Tibial nerve (tissue), 4 donors: Measurements from ENCODE around the gene SMS. TPM values are rescaled to one million over a fixed set of nuclear protein-coding genes. Genes with fewer than 3 reads are reported as not detected.
A peak's percentile ranks its signal among the peaks of the same experiment; 100 is the strongest.

Experiments
- DNase-seq, 2 donors: peaks; one replicate each; pipeline ENCODE4 v3.0.0-alpha.2; 2019; ENCODE audit warnings: low spot score in 2 of 2
- H3K27ac ChIP-seq, 4 donors: fragments of 200-600 bp; sonication (generic) in 3 of 4; one replicate each; pipeline ENCODE4 v1.5.1; 2017 to 2019; ENCODE audit warnings: mild to moderate bottlenecking in 1 of 4
- H3K27me3 ChIP-seq, 2 donors: fragments of 200-600 bp; sonication (generic) in 1 of 2; one replicate each; pipeline versions ENCODE4 v1.5.1 to v1.6.0; 2017 to 2019
- H3K36me3 ChIP-seq, 3 donors: fragments of 200-600 bp; sonication (generic); one replicate each; pipeline ENCODE4 v1.5.1; 2018 to 2019
- H3K4me1 ChIP-seq, 4 donors: fragments of 200-600 bp; sonication (generic) in 3 of 4; one replicate each; pipeline ENCODE4 v1.5.1; 2017 to 2019
- H3K4me3 ChIP-seq, 4 donors: fragments of 200-600 bp; sonication (generic) in 3 of 4; one replicate each; pipeline ENCODE4 v1.5.1; 2017 to 2019; ENCODE audit warnings: mild to moderate bottlenecking in 1 of 4, moderate library complexity in 1 of 4
- H3K9me3 ChIP-seq, 4 donors: fragments of 200-600 bp; sonication (generic) in 3 of 4; one replicate each; pipeline ENCODE4 v1.5.1; 2017 to 2019
- EP300 ChIP-seq, 2 donors: sonication (generic); formaldehyde crosslinking; IDR thresholded peaks; one replicate each; pipeline ENCODE4 v1.6.1; 2017; ENCODE audit warnings: antibody characterized with exemption in 2 of 2, mild to moderate bottlenecking in 1 of 2
- POLR2A ChIP-seq, 2 donors: fragments of 450-650 bp; IDR thresholded peaks; one replicate each; pipeline ENCODE4 v1.6.1; 2017; ENCODE audit warnings: antibody characterized with exemption in 2 of 2, mild to moderate bottlenecking in 2 of 2, moderate library complexity in 2 of 2
- WGBS, 2 donors: methylation state at CpG; one replicate each; pipeline ENCODE4 v1.1.5; 2018; 5-methylcytosine and 5-hydroxymethylcytosine counted together
- total RNA-seq, 4 donors: library from RNA; depleted of rRNA; stranded (reverse); fragments of >200 nt; gene quantifications; one replicate each; pipeline ENCODE4 v1.1.0, GENCODE V29; 2016
- TF ChIP-seq, protein P1 (sequence below), 5 experiments: fragments of 200-600 bp in 3 of 5; fragments of 450-650 bp in 2 of 5; sonication (generic) in 3 of 5; IDR thresholded peaks; one replicate each; pipeline ENCODE4 v1.5.1; 2016 to 2019; ENCODE audit warnings: antibody characterized with exemption in 5 of 5, mild to moderate bottlenecking in 3 of 5, moderate library complexity in 2 of 5

The SMS gene
- total RNA-seq, 4 donors from 2014 or later, result 19.9 to 36.7 (median 24.7) TPM

DNA sequence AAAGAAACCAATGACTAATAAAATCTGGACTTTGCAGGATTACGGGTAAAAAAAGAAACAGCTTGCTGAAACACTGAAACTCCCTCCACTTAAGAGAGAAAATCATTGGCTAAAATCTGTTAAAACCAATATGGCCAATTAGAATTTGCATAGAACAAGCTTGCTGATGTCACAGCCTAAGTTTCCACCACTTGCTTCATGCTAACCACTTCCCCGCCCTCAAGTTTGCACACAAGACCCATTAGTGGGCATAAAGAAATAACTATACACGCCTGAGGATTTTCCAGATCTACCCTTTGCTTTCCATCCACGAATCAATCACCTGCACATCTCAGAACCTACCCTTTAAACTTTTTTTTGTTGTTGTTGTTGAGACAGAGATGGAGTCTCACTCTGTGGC, 48.9 kb downstream of the SMS start:
- WGBS, 2 donors, result 67 to 88% methylated on average over 4 of the region's 4 CpGs
- Histone ChIP-seq H3K9me3 (no peaks in the 10 kb centered on the region), H3K4me3 (no peak overlapping the region), H3K36me3 (peaks cover 0 to 26% (median 0%) of the 10 kb centered on the region in 3 donors), H3K27ac (no peak overlapping the region), H3K4me1 (peaks cover 0 to 6% (median 0%) of the 10 kb centered on the region in 4 donors), H3K27me3 (no peaks in the 10 kb centered on the region)
- TF ChIP-seq, protein P1, sequence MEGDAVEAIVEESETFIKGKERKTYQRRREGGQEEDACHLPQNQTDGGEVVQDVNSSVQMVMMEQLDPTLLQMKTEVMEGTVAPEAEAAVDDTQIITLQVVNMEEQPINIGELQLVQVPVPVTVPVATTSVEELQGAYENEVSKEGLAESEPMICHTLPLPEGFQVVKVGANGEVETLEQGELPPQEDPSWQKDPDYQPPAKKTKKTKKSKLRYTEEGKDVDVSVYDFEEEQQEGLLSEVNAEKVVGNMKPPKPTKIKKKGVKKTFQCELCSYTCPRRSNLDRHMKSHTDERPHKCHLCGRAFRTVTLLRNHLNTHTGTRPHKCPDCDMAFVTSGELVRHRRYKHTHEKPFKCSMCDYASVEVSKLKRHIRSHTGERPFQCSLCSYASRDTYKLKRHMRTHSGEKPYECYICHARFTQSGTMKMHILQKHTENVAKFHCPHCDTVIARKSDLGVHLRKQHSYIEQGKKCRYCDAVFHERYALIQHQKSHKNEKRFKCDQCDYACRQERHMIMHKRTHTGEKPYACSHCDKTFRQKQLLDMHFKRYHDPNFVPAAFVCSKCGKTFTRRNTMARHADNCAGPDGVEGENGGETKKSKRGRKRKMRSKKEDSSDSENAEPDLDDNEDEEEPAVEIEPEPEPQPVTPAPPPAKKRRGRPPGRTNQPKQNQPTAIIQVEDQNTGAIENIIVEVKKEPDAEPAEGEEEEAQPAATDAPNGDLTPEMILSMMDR (IDR thresholded peaks at IDR 0.05), result no peak
- TF ChIP-seq EP300 (IDR thresholded peaks at IDR 0.05) (no peak), POLR2A (IDR thresholded peaks at IDR 0.05) (no peak)
- no peak for DNase-seq

DNA sequence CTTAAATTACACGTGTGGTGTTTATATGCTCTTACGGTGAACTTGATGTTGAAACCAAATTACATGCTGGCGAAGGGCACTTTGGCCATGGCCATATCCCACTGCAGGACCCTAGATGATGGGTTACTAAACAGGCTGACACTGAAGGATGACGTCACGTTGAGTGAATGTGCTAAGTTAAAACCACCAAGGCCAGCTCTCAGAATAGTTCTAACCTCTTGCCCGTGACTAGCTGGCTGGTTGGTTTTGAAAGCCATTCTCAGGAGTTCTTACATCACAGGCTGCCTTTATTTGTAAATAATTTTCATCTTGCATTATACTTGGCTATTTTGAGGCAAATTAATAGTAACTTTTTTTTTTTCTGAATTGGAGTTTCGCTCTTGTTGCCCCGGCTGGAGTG, 50.3 kb downstream of the SMS start:
- Histone ChIP-seq H3K4me3 (no peak overlapping the region), H3K36me3 (peaks cover 0 to 26% (median 0%) of the 10 kb centered on the region in 3 donors), H3K4me1 (no peaks in the 10 kb centered on the region), H3K27me3 (no peaks in the 10 kb centered on the region), H3K27ac (no peak overlapping the region), H3K9me3 (no peaks in the 10 kb centered on the region)
- WGBS, 2 donors, result 80 to 83% methylated on average over 8 of the region's 8 CpGs
- DNase-seq, result no peak
- TF ChIP-seq, protein P1 (IDR thresholded peaks at IDR 0.05), result no peak
- TF ChIP-seq POLR2A (IDR thresholded peaks at IDR 0.05) (no peak), EP300 (IDR thresholded peaks at IDR 0.05) (no peak)

DNA sequence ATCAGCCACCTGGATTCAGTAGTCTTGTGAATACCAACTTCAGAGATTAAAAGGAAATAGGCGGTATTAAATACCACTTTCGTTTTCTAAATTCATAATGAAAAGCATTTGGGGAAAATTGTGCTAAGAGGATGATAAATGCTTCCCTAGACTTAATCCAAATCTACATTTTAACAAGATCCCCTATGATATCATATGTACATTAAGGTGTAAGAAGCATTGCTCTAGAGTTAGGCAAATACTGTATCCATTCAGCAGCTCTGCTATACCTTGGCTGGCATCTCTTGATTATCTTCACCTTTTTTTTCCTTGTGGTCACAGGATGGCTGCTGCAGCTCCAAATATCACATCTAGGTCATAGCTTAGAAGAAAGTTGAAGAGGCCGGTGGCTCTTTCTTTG, 51.0 kb downstream of the SMS start:
- no peak overlapping the region for H3K27ac ChIP-seq
- no peaks in the 10 kb centered on the region for H3K27me3 ChIP-seq
- no peaks in the 10 kb centered on the region for H3K4me1 ChIP-seq
- H3K36me3 ChIP-seq, result peaks cover 0 to 26% (median 0%) of the 10 kb centered on the region in 3 donors
- WGBS, 2 donors, result 86 to 94% methylated on average over 3 of the region's 3 CpGs
- no peak overlapping the region for H3K4me3 ChIP-seq
- H3K9me3 ChIP-seq, result no peaks in the 10 kb centered on the region
- TF ChIP-seq, protein P1 (IDR thresholded peaks at IDR 0.05), result no peak
- TF ChIP-seq POLR2A (IDR thresholded peaks at IDR 0.05), result no peak
- no peak for TF ChIP-seq EP300 (IDR thresholded peaks at IDR 0.05)
- no peak for DNase-seq

DNA sequence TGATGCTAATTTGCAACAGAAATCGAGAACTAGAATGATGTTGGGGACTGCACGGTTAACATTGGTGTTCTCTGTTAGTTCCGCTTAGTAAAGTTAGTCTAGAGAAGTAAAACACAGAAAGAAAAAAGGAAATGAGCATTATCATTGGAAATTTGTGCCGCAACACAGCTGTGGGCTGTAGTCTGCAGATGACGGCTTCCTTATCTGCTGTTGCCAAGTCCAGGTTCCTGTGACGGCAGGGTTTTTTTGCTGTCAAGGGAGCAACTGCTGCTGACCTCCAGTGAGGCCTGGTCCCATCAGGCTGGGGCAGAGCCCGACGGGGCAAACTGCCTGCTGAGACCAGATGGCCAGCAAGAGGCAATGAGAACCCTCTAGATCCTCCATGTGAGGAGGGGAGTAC, 52.8 kb downstream of the SMS start:
- Histone ChIP-seq H3K4me3 (no peak overlapping the region), H3K27me3 (no peaks in the 10 kb centered on the region), H3K4me1 (no peaks in the 10 kb centered on the region), H3K27ac (peak overlapping the region in 1 of 4 donors; percentile 52), H3K9me3 (no peaks in the 10 kb centered on the region), H3K36me3 (peaks cover 0 to 22% (median 0%) of the 10 kb centered on the region in 3 donors)
- no peak for DNase-seq
- 69 to 78% methylated on average over 6 to 8 of the region's 8 CpGs for WGBS, 2 donors
- TF ChIP-seq, protein P1 (IDR thresholded peaks at IDR 0.05), result no peak
- TF ChIP-seq EP300 (IDR thresholded peaks at IDR 0.05) (peak in 1 of 2 donors; percentile 45), POLR2A (IDR thresholded peaks at IDR 0.05) (no peak)

DNA sequence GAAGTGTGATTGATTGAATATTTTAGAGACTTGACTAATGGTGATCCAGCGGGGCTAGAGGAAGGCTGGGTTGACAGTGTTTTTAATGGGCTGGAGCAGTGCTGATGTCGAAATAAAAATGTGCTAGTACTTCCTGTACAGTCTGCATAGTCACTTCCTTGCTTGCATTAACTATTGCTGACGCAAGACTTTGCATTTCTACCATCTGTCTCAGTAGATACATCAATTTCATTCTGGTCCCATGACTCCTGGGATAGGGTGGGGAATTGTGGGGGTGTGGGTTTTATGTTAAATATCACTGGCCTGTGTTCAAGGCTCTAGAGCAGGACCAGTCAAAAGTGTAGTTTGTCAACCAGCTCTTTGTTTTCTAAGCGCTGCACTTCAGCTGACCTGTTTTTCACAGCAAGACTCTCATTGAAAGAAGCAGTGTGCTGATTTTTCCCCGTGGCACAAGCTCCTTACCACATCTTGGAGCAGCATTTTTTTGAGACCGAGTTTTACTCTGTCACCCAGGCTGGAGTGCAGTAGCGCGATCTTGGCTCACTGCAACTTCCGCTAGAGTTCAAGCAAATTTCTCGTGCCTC, 56.5 kb downstream of the SMS start:
- Histone ChIP-seq H3K4me3 (no peak overlapping the region), H3K9me3 (peaks cover 0 to 3% (median 0%) of the 10 kb centered on the region in 4 donors), H3K36me3 (peaks cover 0 to 13% (median 0%) of the 10 kb centered on the region in 3 donors), H3K27ac (peak overlapping the region in 2 of 4 donors; percentile 54 to 78), H3K4me1 (no peaks in the 10 kb centered on the region), H3K27me3 (no peaks in the 10 kb centered on the region)
- WGBS, 2 donors, result 48 to 60% methylated on average over 7 to 10 of the region's 10 CpGs
- TF ChIP-seq, protein P1 (IDR thresholded peaks at IDR 0.05), result no peak
- peak; percentile 43 to 72 for TF ChIP-seq EP300 (IDR thresholded peaks at IDR 0.05)
- TF ChIP-seq POLR2A (IDR thresholded peaks at IDR 0.05), result no peak
- peak in 1 of 2 donors; percentile 9 for DNase-seq
